Measurements from ENCODE around the gene RPS6KB2. TPM values are rescaled to one million over a fixed set of nuclear protein-coding genes. Genes with fewer than 3 reads are reported as not detected.
"Not testable (repeated sequence)": the region's sequence is repeated elsewhere in the genome, so short reads cannot be mapped to it uniquely, and the experiment has no call there.

The RPS6KB2 gene
- total and polyA plus RNA-seq, 12 donors, result 36.6 to 111 (median 50.0) TPM

DNA sequence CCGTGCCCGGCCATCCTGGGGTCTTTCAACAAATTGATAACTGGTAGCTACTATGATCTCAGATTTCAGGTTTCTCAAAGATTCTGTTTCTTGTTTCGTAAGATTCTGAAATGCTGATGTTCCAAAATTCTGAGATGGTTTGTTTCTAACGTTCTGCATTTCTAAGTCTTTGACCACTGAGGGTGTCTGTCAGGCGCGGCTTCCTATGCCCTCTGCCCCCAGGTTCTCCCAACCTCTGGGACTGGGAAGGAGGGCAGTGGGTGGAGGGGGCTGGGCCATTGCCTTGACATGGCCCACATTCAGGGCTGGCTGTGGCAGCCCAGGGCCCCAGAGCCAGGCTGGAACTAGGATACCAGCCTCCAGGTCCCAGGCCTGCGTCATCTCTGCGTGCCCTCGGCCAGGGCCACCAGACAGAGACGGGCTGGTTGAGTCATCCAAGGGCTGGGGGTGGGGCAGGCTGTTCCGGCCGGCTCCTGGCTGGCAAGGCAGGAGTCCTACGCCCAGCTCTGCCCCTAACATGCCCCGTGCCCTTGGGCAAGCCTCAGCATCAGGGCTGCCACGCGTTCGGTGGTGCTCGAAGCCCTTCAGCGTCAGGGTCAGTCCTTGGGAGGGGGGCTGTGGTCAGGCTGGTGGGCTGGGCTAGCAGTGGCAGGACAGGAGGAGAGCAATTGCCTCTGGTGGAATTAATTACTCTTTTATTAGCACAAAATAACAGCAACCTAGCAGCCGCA, 35.6 kb downstream of the RPS6KB2 start:
- peaks cover 25 to 39% of the 10 kb centered on the region in 2 donors for H3K4me1 ChIP-seq (replicated peaks in 1 of 2)
- H3K27ac ChIP-seq, result peak overlapping the region; percentile 90 to 98 (median 93)
- H3K4me3 ChIP-seq, result peak overlapping the region in 2 of 4 donors; percentile 52 to 74
- H3K27me3 ChIP-seq, result no peaks in the 10 kb centered on the region
- H3K9me3 ChIP-seq (replicated peaks in 1 of 3), result no peaks in the 10 kb centered on the region
- 38 to 57% (median 43%) methylated on average over 8 to 20 of the region's 20 CpGs for WGBS, 4 donors
- no peaks in the 10 kb centered on the region for H3K36me3 ChIP-seq (replicated peaks in 1 of 2)
- intact Hi-C loops (cut with DNase I), result no loop called here
- peak; percentile 33 to 82 for TF ChIP-seq POLR2A (IDR thresholded peaks at IDR 0.05)
- TF ChIP-seq, protein P1, sequence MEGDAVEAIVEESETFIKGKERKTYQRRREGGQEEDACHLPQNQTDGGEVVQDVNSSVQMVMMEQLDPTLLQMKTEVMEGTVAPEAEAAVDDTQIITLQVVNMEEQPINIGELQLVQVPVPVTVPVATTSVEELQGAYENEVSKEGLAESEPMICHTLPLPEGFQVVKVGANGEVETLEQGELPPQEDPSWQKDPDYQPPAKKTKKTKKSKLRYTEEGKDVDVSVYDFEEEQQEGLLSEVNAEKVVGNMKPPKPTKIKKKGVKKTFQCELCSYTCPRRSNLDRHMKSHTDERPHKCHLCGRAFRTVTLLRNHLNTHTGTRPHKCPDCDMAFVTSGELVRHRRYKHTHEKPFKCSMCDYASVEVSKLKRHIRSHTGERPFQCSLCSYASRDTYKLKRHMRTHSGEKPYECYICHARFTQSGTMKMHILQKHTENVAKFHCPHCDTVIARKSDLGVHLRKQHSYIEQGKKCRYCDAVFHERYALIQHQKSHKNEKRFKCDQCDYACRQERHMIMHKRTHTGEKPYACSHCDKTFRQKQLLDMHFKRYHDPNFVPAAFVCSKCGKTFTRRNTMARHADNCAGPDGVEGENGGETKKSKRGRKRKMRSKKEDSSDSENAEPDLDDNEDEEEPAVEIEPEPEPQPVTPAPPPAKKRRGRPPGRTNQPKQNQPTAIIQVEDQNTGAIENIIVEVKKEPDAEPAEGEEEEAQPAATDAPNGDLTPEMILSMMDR (IDR thresholded peaks at IDR 0.05), result no peak
- DNase-seq, result peak; percentile 96 to 98 (median 98)

DNA sequence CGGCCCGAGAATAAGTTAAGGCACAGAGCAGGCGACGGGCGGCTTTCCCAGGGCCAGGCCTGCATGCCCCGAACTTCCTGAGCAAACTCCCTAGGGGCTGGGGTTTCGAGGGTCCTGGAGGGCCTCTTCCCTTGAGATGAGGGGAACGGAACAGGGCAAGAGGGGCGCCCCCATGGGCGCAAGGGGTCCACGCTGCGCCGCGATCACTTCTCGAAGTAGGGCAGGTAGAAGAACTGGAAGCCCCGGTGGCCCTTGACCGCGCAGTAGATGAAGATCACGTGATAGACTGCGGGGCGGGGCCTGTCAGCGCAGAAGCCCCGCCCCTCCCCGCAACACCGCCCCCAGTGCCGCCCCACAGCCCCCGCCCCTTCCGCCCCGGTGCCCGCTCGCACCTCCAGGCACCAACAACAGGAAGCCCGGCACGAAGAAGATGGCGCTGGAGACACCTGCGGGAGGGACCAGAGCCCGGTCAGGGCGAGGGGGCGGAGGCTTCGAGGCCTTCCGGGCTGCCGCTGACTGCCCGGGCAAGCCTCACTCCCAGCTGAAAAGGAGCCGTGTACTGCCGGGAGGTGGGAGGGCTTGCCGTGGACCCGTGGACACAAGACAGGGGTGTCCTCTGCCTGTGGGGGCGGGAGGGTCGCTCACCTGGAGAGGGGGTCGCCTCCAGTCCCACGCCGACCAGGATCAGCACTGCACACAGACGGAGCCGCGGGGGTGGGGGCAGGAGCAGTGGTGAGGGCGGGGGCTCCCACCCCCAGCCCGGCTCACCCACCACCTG, 36.3 kb downstream of the RPS6KB2 start:
- Histone ChIP-seq H3K9me3 (replicated peaks in 1 of 3) (no peaks in the 10 kb centered on the region), H3K27ac (peak overlapping the region; percentile 90 to 98 (median 93)), H3K4me1 (replicated peaks in 1 of 2) (peaks cover 25 to 41% of the 10 kb centered on the region in 2 donors), H3K36me3 (replicated peaks in 1 of 2) (no peaks in the 10 kb centered on the region), H3K4me3 (peak overlapping the region in 3 of 4 donors; percentile 37 to 74 (median 52)), H3K27me3 (no peaks in the 10 kb centered on the region)
- 0 to 19% (median 7%) methylated on average over 7 to 56 of the region's 56 CpGs for WGBS, 4 donors
- DNase-seq, result peak; percentile 92 to 95 (median 94)
- intact Hi-C loops (cut with DNase I), result no loop called here
- TF ChIP-seq POLR2A (IDR thresholded peaks at IDR 0.05), result peak in 1 of 2 donors; percentile 68
- TF ChIP-seq, protein P1 (IDR thresholded peaks at IDR 0.05), result no peak

DNA sequence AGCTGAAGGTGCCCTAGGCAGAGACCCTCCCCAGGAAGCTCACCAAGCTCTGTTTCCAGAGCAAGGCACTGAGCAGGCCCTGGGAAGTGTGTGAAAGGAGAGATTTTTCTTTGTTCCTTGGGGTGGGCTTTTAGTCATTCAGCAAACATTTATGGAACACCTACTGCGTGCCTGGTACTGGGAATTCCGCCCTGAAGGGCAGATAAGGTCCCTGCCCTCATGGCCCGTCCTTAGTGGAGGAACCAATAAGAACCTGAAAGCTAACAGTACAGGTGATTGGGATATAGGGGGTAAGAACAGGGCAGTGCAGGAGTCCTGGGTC, 36.9 kb downstream of the RPS6KB2 start:
- 43 to 63% (median 53%) methylated on average over 3 of the region's 3 CpGs for WGBS, 4 donors
- Histone ChIP-seq H3K4me3 (peak overlapping the region in 3 of 4 donors; percentile 37 to 74 (median 52)), H3K27me3 (no peaks in the 10 kb centered on the region), H3K36me3 (replicated peaks in 1 of 2) (no peaks in the 10 kb centered on the region), H3K27ac (peak overlapping the region; percentile 90 to 98 (median 93)), H3K9me3 (replicated peaks in 1 of 3) (no peaks in the 10 kb centered on the region), H3K4me1 (replicated peaks in 1 of 2) (peaks cover 25 to 44% of the 10 kb centered on the region in 2 donors)
- no peak for TF ChIP-seq POLR2A (IDR thresholded peaks at IDR 0.05)
- TF ChIP-seq, protein P1 (IDR thresholded peaks at IDR 0.05), result no peak
- no peak for DNase-seq
- intact Hi-C loops (cut with DNase I), result no loop called here

DNA sequence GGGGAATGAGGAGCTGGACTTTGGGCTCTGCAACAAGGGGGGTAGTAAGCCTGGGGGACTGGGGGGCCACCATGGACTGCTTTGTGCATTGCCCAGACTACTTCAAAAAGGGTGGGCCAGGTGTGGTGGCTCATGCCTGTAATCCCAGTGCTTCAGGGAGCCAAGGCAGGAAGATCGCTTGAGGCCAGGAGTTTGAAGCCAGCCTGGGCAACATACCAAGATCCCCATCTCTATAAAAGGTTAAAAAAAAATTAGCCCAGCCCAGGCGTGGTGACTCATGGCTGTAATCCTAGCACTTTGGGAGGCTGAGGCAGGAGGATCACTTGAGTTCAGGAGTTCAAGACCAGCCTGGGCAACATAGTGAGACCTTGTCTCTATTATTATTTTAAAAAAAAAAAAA, 37.2 kb downstream of the RPS6KB2 start:
- H3K4me1 ChIP-seq (replicated peaks in 1 of 2), result peaks cover 25 to 44% of the 10 kb centered on the region in 2 donors

More for the DNA sequence above, 37.2 kb downstream of the RPS6KB2 start:
- peak overlapping the region in 2 of 4 donors; percentile 37 to 74 for H3K4me3 ChIP-seq
- H3K9me3 ChIP-seq (replicated peaks in 1 of 3); intact Hi-C loops (cut with DNase I); H3K36me3 ChIP-seq (replicated peaks in 1 of 2); H3K27me3 ChIP-seq: not testable (repeated sequence)
- peak overlapping the region; percentile 90 to 98 (median 93) for H3K27ac ChIP-seq
- WGBS, 4 donors, result 50 to 86% (median 63%) methylated on average over 2 of the region's 2 CpGs
- peak in 1 of 7 donors; percentile 57 for DNase-seq
